HepG2 (cell line): Measurements from ENCODE around the gene KLF7. TPM values are rescaled to one million over a fixed set of nuclear protein-coding genes. Genes with fewer than 3 reads are reported as not detected.

Source experiments
- ATAC-seq: fragments of 200-7000 bp; cut with Tn5 transposase; 3 replicates; pipeline ENCODE4 v1.9.1; 2020; ENCODE audit warnings: mild to moderate bottlenecking, moderate library complexity
- BruUV-seq: library from RNA; stranded (reverse); fragments of 400-500 nt; replicated peaks from 2 replicates; lab custom pipeline; 2021; lab: Mats Ljungman, UMichigan
- CTCF ChIA-PET: fragments of 300-600 bp; formaldehyde crosslinking; extraction: SDS; loops from one replicate; lab custom pipeline; 2021; ENCODE audit warnings: low total read pairs, inconsistent platforms, low intra/inter-chr PET ratio; lab: Yijun Ruan, JAX
- POLR2A ChIA-PET: fragments of 350-600 bp; sonication (Branson Sonifier 250); formaldehyde crosslinking; loops from one replicate; lab custom pipeline; 2020; ENCODE audit warnings: antibody characterized with exemption, inconsistent platforms; lab: Yijun Ruan, JAX
- DNase-seq: peaks from one replicate; pipeline ENCODE4 v3.0.0-alpha.2; 2015; ENCODE audit warnings: low spot score
- FAIRE-seq: peaks from 3 replicates; lab custom pipeline; 2011; peaks lifted over from hg19 to GRCh38; lab: Jason Lieb, UNC
- H2AFZ ChIP-seq: one replicate; pipeline ENCODE4 v1.6.1; 2011; ENCODE audit warnings: low read length, inconsistent platforms
- H3K27ac ChIP-seq: fragments of 300-600 bp; 3 replicates; pipeline ENCODE4 v1.8.0; 2011; ENCODE audit warnings: mixed run types, mild to moderate bottlenecking, mixed read lengths, low read length, inconsistent platforms; ENCODE audit not compliant: insufficient read depth; ENCODE audit errors: extremely low read length
- H3K27me3 ChIP-seq, 2 experiments: fragments of 200-600 bp in 1 of 2; 2 replicates in 1 of 2; 3 replicates in 1 of 2; pipeline versions ENCODE4 v1.6.0 to v1.8.0; 2011; ENCODE audit warnings: low read length in 2 of 2, mild to moderate bottlenecking in 2 of 2, moderate library complexity in 2 of 2, inconsistent platforms in 1 of 2; ENCODE audit not compliant: insufficient read depth in 2 of 2, control insufficient read depth in 1 of 2
- H3K36me3 ChIP-seq, 2 experiments: fragments of 200-600 bp in 1 of 2; replicated peaks in 1 of 2; 2 replicates in 1 of 2; 3 replicates in 1 of 2; pipeline versions ENCODE4 v1.5.1 to v1.8.0; 2011; ENCODE audit warnings: low read length in 2 of 2, inconsistent platforms in 1 of 2; ENCODE audit not compliant: insufficient read depth in 2 of 2, control insufficient read depth in 1 of 2
- H3K4me1 ChIP-seq: 2 replicates; pipeline ENCODE4 v1.5.1; 2012; ENCODE audit warnings: low read length, inconsistent platforms; ENCODE audit not compliant: insufficient read depth
- H3K4me2 ChIP-seq: 2 replicates; pipeline ENCODE4 v1.6.0; 2011; ENCODE audit warnings: low read depth, low read length, inconsistent platforms
- H3K4me3 ChIP-seq, 3 experiments: fragments of 200-600 bp in 1 of 3; sonication (generic), shearing (Covaris generic) in 1 of 3; replicated peaks in 1 of 3; 2 replicates each; pipeline ENCODE4 v1.5.1; 2011 to 2016; ENCODE audit warnings: low read length in 3 of 3, inconsistent platforms in 2 of 3, low read depth in 2 of 3, mild to moderate bottlenecking in 2 of 3, control low read depth in 1 of 3, mixed read lengths in 1 of 3; ENCODE audit not compliant: insufficient read depth in 1 of 3
- H3K79me2 ChIP-seq: one replicate; pipeline ENCODE4 v1.6.1; 2011; ENCODE audit warnings: low read length, inconsistent platforms; ENCODE audit not compliant: insufficient read depth
- H3K9ac ChIP-seq: 2 replicates; pipeline ENCODE4 v1.6.0; 2011; ENCODE audit warnings: mild to moderate bottlenecking, low read depth, low read length, inconsistent platforms; ENCODE audit not compliant: insufficient read depth
- H3K9me3 ChIP-seq: 2 replicates; pipeline ENCODE4 v1.5.1; 2012; ENCODE audit warnings: mild to moderate bottlenecking, low read length
- H4K20me1 ChIP-seq: 2 replicates; pipeline ENCODE4 v1.6.0; 2011; ENCODE audit warnings: inconsistent platforms, mild to moderate bottlenecking, low read length, moderate library complexity; ENCODE audit not compliant: insufficient read depth
- ATF7 ChIP-seq, 2 experiments: fragments of 450-650 bp in 1 of 2; sonication (generic) in 1 of 2; formaldehyde crosslinking in 1 of 2; IDR thresholded peaks; 2 replicates each; pipeline versions ENCODE4 v1.4.0 to v1.6.1; 2016 to 2020; ENCODE audit warnings: antibody characterized with exemption in 1 of 2, mild to moderate bottlenecking in 1 of 2, missing genetic modification reagents in 1 of 2
- CEBPB ChIP-seq: IDR thresholded peaks from 2 replicates; pipeline ENCODE4 v1.6.1; 2011; ENCODE audit warnings: low read depth, low read length, improper control_type of control experiment, borderline replicate concordance
- CEBPG ChIP-seq: IDR thresholded peaks from 2 replicates; pipeline ENCODE4 v1.6.1; 2016
- YY1 ChIP-seq: IDR thresholded peaks from 2 replicates; pipeline ENCODE4 v1.6.1; 2011; ENCODE audit warnings: low read length, low read depth, moderate library complexity, mild to moderate bottlenecking; ENCODE audit not compliant: insufficient read depth, insufficient replicate concordance
- ZNF350 ChIP-seq: sonication (generic); formaldehyde crosslinking; IDR thresholded peaks from 2 replicates; pipeline ENCODE4 v1.4.0; 2020; ENCODE audit warnings: mild to moderate bottlenecking, low read depth, missing genetic modification reagents, borderline replicate concordance
- ZNF597 ChIP-seq: sonication (generic); formaldehyde crosslinking; IDR thresholded peaks from 2 replicates; pipeline ENCODE4 v1.5.0; 2020; ENCODE audit warnings: missing genetic modification reagents
- WGBS: methylation state at CpG from one replicate; pipeline ENCODE4 v1.1.6; 2017; ENCODE audit warnings: low lambda C conversion rate; 5-methylcytosine and 5-hydroxymethylcytosine counted together
- in situ Hi-C: cut with HindIII; loops from 2 replicates; pipeline ENCODE4 v1.10.0; 2017; ENCODE audit warnings: low pct_unique_long_range_greater_than_20kb; ENCODE audit not compliant: extremely low pct_ligation_motif_present
- intact Hi-C: fragments of 100-400 bp; cut with micrococcal nuclease; formaldehyde crosslinking; loops from one replicate; pipeline ENCODE4 v1.10.0; 2022; ENCODE audit not compliant: unreplicated experiment
- polyA plus RNA-seq, 8 experiments: library from polyadenylated mRNA; depleted of rRNA in 3 of 8; stranded (reverse) in 7 of 8; unstranded in 1 of 8; fragments of >200 nt; fragmentation: Illumina TruSeq in 4 of 8; extraction: Trizol in 4 of 8; gene quantifications; 2 replicates each; pipeline versions ENCODE4 v1.2.1 to v1.2.3, GENCODE V29; 2011 to 2016; ENCODE audit warnings: low read depth in 4 of 8, missing spikeins in 1 of 8, mixed read lengths in 1 of 8; ENCODE audit not compliant: insufficient read depth in 1 of 8
- total RNA-seq, 5 experiments: library from RNA; depleted of rRNA; stranded (reverse); fragments of >200 nt; fragmentation: Illumina TruSeq; extraction: Trizol; gene quantifications; 2 replicates each; pipeline ENCODE4 v1.2.3, GENCODE V29; 2016; ENCODE audit warnings: low read depth in 1 of 5
- TF ChIP-seq, protein P1 (sequence below), 2 experiments: fragments of 450-650 bp in 1 of 2; sonication (generic) in 1 of 2; formaldehyde crosslinking; IDR thresholded peaks; 2 replicates each; pipeline versions ENCODE4 v1.5.0 to v1.8.0; 2020 to 2022; ENCODE audit warnings: mild to moderate bottlenecking in 1 of 2, missing genetic modification reagents in 1 of 2

The KLF7 gene
- total and polyA plus RNA-seq, 2 of the 13 experiments (the other 11 are each of a cell fraction or from before 2014, with no cell fraction given): 2.6 to 5.4 TPM

DNA sequence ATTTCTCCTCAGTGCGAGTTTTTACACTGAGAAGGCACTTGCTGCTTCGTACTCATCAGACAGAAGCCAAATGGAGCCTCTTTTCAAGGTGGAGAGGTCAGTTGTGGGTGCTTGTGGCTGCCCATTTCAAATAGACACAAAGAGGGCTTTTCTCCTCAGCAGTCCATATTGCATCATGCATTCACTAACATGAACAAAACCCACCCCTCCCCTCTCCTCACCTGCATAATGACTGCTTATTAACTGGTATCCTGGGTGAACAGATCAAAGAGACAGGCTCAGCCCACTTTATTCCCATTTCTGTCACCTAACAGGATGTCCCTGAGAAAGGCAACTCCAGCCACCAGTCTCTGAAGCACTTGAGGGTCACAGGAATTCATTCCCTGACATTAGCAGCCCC is 28.9 kb downstream of the KLF7 start:
- H3K4me2 ChIP-seq: no peak overlapping the region
- H3K4me3 ChIP-seq: no peak overlapping the region
- no peak overlapping the region for H3K27ac ChIP-seq
- TF ChIP-seq CEBPG (CRISPR knock-in tag) (peak; percentile 49), ATF7 (IDR thresholded peaks at IDR 0.05) (peak; percentile 55; the same call in 1 of the 2 replicates), ATF7 (CRISPR knock-in tag; IDR thresholded peaks at IDR 0.05) (no peak), ZNF597 (no peak), ZNF350 (CRISPR knock-in tag) (no peak), YY1 (no peak), CEBPB (peak; percentile 75; the same call in 1 of the 2 replicates)
- TF ChIP-seq, protein P1, sequence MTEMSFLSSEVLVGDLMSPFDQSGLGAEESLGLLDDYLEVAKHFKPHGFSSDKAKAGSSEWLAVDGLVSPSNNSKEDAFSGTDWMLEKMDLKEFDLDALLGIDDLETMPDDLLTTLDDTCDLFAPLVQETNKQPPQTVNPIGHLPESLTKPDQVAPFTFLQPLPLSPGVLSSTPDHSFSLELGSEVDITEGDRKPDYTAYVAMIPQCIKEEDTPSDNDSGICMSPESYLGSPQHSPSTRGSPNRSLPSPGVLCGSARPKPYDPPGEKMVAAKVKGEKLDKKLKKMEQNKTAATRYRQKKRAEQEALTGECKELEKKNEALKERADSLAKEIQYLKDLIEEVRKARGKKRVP (CRISPR knock-in tag; IDR thresholded peaks at IDR 0.05): peak in 1 of 2 experiments; percentile 54; a peak in 1 of 4 replicates
- POLR2A ChIA-PET: no interaction called here
- no peaks in the 10 kb centered on the region for H3K27me3 ChIP-seq
- H3K79me2 ChIP-seq: no peaks in the 10 kb centered on the region
- H3K4me1 ChIP-seq: peaks cover 21% of the 10 kb centered on the region
- CTCF ChIA-PET: no interaction called here
- no peak for ATAC-seq
- in situ Hi-C loops: no loop called here
- no peaks in the 10 kb centered on the region for H3K9me3 ChIP-seq
- no peak for FAIRE-seq
- DNase-seq: peak; percentile 37
- no peaks in the 10 kb centered on the region for H3K36me3 ChIP-seq
- H4K20me1 ChIP-seq: no peaks in the 10 kb centered on the region
- no TSS peak for BruUV-seq
- 80% methylated on average over 2 of the region's 2 CpGs for WGBS
- no peak overlapping the region for H3K9ac ChIP-seq
- no peak overlapping the region for H2AFZ ChIP-seq
- intact Hi-C loops: no loop called here
